Mesendoderm (in vitro differentiated cells): ENCODE data around the gene CPLX3.
A peak's percentile ranks its signal among the peaks of the same experiment; 100 is the strongest.

Source experiments
- DNase-seq: peaks from one replicate; pipeline ENCODE4 v3.0.0; 2013
- H2AK5ac ChIP-seq: 2 replicates; pipeline ENCODE4 v1.6.1; 2013; ENCODE audit warnings: low read length, inconsistent platforms
- H2BK120ac ChIP-seq: 2 replicates; pipeline ENCODE4 v1.6.1; 2013; ENCODE audit warnings: low read depth, mild to moderate bottlenecking, low read length, moderate library complexity, mixed read lengths
- H2BK15ac ChIP-seq: replicated peaks from 2 replicates; pipeline ENCODE4 v1.6.1; 2013; ENCODE audit warnings: low read depth, mild to moderate bottlenecking, moderate library complexity
- H2BK5ac ChIP-seq: 2 replicates; pipeline ENCODE4 v1.6.1; 2013; ENCODE audit warnings: low read length, inconsistent platforms
- H3K18ac ChIP-seq: 2 replicates; pipeline ENCODE4 v1.6.1; 2013; ENCODE audit warnings: mild to moderate bottlenecking, low read length, mixed read lengths
- H3K23ac ChIP-seq: one replicate; pipeline ENCODE4 v1.6.1; 2013; ENCODE audit warnings: low read length
- H3K27ac ChIP-seq: 2 replicates; pipeline ENCODE4 v1.5.1; 2013; ENCODE audit warnings: low read depth, mild to moderate bottlenecking, inconsistent platforms, low read length, moderate library complexity
- H3K27me3 ChIP-seq: 2 replicates; pipeline ENCODE4 v1.6.1; 2013; ENCODE audit warnings: low read length, control low read depth, mild to moderate bottlenecking, inconsistent platforms; ENCODE audit not compliant: insufficient read depth, poor library complexity
- H3K36me3 ChIP-seq: 2 replicates; pipeline ENCODE4 v1.6.1; 2013; ENCODE audit warnings: low read length, inconsistent platforms; ENCODE audit not compliant: control insufficient read depth, insufficient read depth
- H3K4ac ChIP-seq: one replicate; pipeline ENCODE4 v1.6.1; 2013; ENCODE audit warnings: low read depth, mild to moderate bottlenecking, low read length, moderate library complexity
- H3K4me1 ChIP-seq: 2 replicates; pipeline ENCODE4 v1.6.1; 2013; ENCODE audit warnings: low read depth, low read length, inconsistent platforms; ENCODE audit not compliant: control insufficient read depth
- H3K4me2 ChIP-seq: 2 replicates; pipeline ENCODE4 v1.6.1; 2013; ENCODE audit warnings: low read length
- H3K4me3 ChIP-seq: 2 replicates; pipeline ENCODE4 v1.5.1; 2013; ENCODE audit warnings: mild to moderate bottlenecking, low read length
- H3K56ac ChIP-seq: one replicate; pipeline ENCODE4 v1.6.1; 2013; ENCODE audit warnings: low read length
- H3K79me1 ChIP-seq: 2 replicates; pipeline ENCODE4 v1.6.1; 2013; ENCODE audit warnings: low read length, inconsistent platforms
- H3K79me2 ChIP-seq: 2 replicates; pipeline ENCODE4 v1.6.1; 2013; ENCODE audit warnings: mild to moderate bottlenecking, low read length; ENCODE audit not compliant: control insufficient read depth, insufficient read depth
- H3K9ac ChIP-seq: 2 replicates; pipeline ENCODE4 v1.6.1; 2013; ENCODE audit warnings: low read length, inconsistent platforms
- H4K5ac ChIP-seq: one replicate; pipeline ENCODE4 v1.6.1; 2013; ENCODE audit warnings: low read length
- H4K8ac ChIP-seq: one replicate; pipeline ENCODE4 v1.6.1; 2013; ENCODE audit warnings: low read depth, mild to moderate bottlenecking, control low read depth, low read length, moderate library complexity
- WGBS: extraction: QIAGEN DNeasy Blood & Tissue Kit; methylation state at CpG from one replicate; pipeline ENCODE4 v1.1.7; 2013; ENCODE audit warnings: low lambda C conversion rate, missing lambda C conversion rate; ENCODE audit not compliant: insufficient coverage; ENCODE audit errors: extremely low coverage; 5-methylcytosine and 5-hydroxymethylcytosine counted together

Gene CPLX3

GRCh38 chr15:74868059-74868458 is 41.6 kb downstream of the CPLX3 start:
- Histone ChIP-seq H3K9ac (no peak overlapping the region), H3K27ac (no peak overlapping the region), H3K27me3 (no peaks in the 10 kb centered on the region), H3K4ac (no peak overlapping the region), H4K8ac (no peak overlapping the region), H3K36me3 (no peaks in the 10 kb centered on the region), H2BK120ac (no peak overlapping the region), H3K79me1 (peaks cover 11% of the 10 kb centered on the region), H2AK5ac (no peak overlapping the region), H2BK5ac (no peak overlapping the region), H3K23ac (no peak overlapping the region), H3K4me2 (no peak overlapping the region), H3K4me1 (peaks cover 2% of the 10 kb centered on the region), H2BK15ac (no peak overlapping the region), H3K56ac (no peak overlapping the region), H4K5ac (no peak overlapping the region), H3K18ac (no peak overlapping the region), H3K79me2 (peaks cover 25% of the 10 kb centered on the region), H3K4me3 (no peak overlapping the region)
- no CpG with 5 or more reads among the region's 6 CpGs for WGBS
- no peak for DNase-seq

- H3K56ac ChIP-seq, result no peak overlapping the region
- H3K4ac ChIP-seq, result no peak overlapping the region
- H2BK15ac ChIP-seq, result no peak overlapping the region
- H2BK120ac ChIP-seq, result no peak overlapping the region
- peak; percentile 23 for DNase-seq
- H3K36me3 ChIP-seq, result no peaks in the 10 kb centered on the region
- no peak overlapping the region for H3K4me3 ChIP-seq
- no peak overlapping the region for H3K18ac ChIP-seq
- H4K8ac ChIP-seq, result no peak overlapping the region
- no peak overlapping the region for H4K5ac ChIP-seq
- H3K23ac ChIP-seq, result no peak overlapping the region
- peaks cover 2% of the 10 kb centered on the region for H3K4me1 ChIP-seq
- no peak overlapping the region for H3K9ac ChIP-seq
- H2BK5ac ChIP-seq, result no peak overlapping the region
- H3K79me2 ChIP-seq, result peaks cover 25% of the 10 kb centered on the region
- peaks cover 11% of the 10 kb centered on the region for H3K79me1 ChIP-seq
- H2AK5ac ChIP-seq, result no peak overlapping the region
- H3K27ac ChIP-seq, result no peak overlapping the region
- H3K27me3 ChIP-seq, result no peaks in the 10 kb centered on the region
- H3K4me2 ChIP-seq, result no peak overlapping the region
Measured at GRCh38 chr15:74869372-74869725, 42.9 kb downstream of the CPLX3 start.

- no peak overlapping the region for H4K5ac ChIP-seq
- no peak overlapping the region for H2BK15ac ChIP-seq
- H2AK5ac ChIP-seq, result no peak overlapping the region
- H3K79me1 ChIP-seq, result peaks cover 8% of the 10 kb centered on the region
- H3K9ac ChIP-seq, result no peak overlapping the region
- peaks cover 2% of the 10 kb centered on the region for H3K4me1 ChIP-seq
- no peak overlapping the region for H3K18ac ChIP-seq
- DNase-seq, result no peak
- H3K4me3 ChIP-seq, result no peak overlapping the region
- no peak overlapping the region for H3K56ac ChIP-seq
- no CpG with 5 or more reads among the region's 6 CpGs for WGBS
- no peaks in the 10 kb centered on the region for H3K36me3 ChIP-seq
- H3K4ac ChIP-seq, result no peak overlapping the region
- no peak overlapping the region for H3K4me2 ChIP-seq
- peaks cover 25% of the 10 kb centered on the region for H3K79me2 ChIP-seq
- H2BK120ac ChIP-seq, result no peak overlapping the region
- H2BK5ac ChIP-seq, result no peak overlapping the region
- no peak overlapping the region for H3K27ac ChIP-seq
- no peak overlapping the region for H4K8ac ChIP-seq
- H3K27me3 ChIP-seq, result no peaks in the 10 kb centered on the region
- no peak overlapping the region for H3K23ac ChIP-seq
Measured at GRCh38 chr15:74869726-74870407, 43.4 kb downstream of the CPLX3 start.

GRCh38 chr15:74870436-74871215 is 44.2 kb downstream of the CPLX3 start:
- H3K4me3 ChIP-seq, result no peak overlapping the region
- no peak overlapping the region for H3K4me2 ChIP-seq
- peaks cover 8% of the 10 kb centered on the region for H3K79me1 ChIP-seq
- H3K23ac ChIP-seq, result no peak overlapping the region
- no peaks in the 10 kb centered on the region for H3K27me3 ChIP-seq
- no peak overlapping the region for H2BK5ac ChIP-seq
- no peak overlapping the region for H3K4ac ChIP-seq
- H4K5ac ChIP-seq, result no peak overlapping the region
- peak; percentile 86 for DNase-seq
- H3K18ac ChIP-seq, result no peak overlapping the region
- no peak overlapping the region for H2BK15ac ChIP-seq
- H2AK5ac ChIP-seq, result no peak overlapping the region
- H3K56ac ChIP-seq, result no peak overlapping the region
- no peak overlapping the region for H4K8ac ChIP-seq
- H3K36me3 ChIP-seq, result no peaks in the 10 kb centered on the region
- H3K27ac ChIP-seq, result no peak overlapping the region
- H2BK120ac ChIP-seq, result no peak overlapping the region
- no CpG with 5 or more reads among the region's 6 CpGs for WGBS
- peaks cover 25% of the 10 kb centered on the region for H3K79me2 ChIP-seq
- peaks cover 2% of the 10 kb centered on the region for H3K4me1 ChIP-seq
- no peak overlapping the region for H3K9ac ChIP-seq

- Histone ChIP-seq H2BK5ac (no peak overlapping the region), H2BK120ac (no peak overlapping the region)
Measured at GRCh38 chr15:74872702-74873035, 46.2 kb downstream of the CPLX3 start.

More at GRCh38 chr15:74872702-74873035, 46.2 kb downstream of the CPLX3 start:
- H3K27ac ChIP-seq, result no peak overlapping the region
- H2AK5ac ChIP-seq, result no peak overlapping the region
- no peaks in the 10 kb centered on the region for H3K36me3 ChIP-seq
- H3K4ac ChIP-seq, result no peak overlapping the region
- H3K79me2 ChIP-seq, result peaks cover 20% of the 10 kb centered on the region
- H3K9ac ChIP-seq, result peak overlapping the region; percentile 37
- DNase-seq, result no peak
- no peak overlapping the region for H3K18ac ChIP-seq
- no peak overlapping the region for H2BK15ac ChIP-seq
- H3K4me1 ChIP-seq, result peaks cover 2% of the 10 kb centered on the region
- peaks cover 6% of the 10 kb centered on the region for H3K79me1 ChIP-seq
- no peak overlapping the region for H3K23ac ChIP-seq
- peak overlapping the region; percentile 42 for H3K4me2 ChIP-seq
- H4K5ac ChIP-seq, result no peak overlapping the region
- WGBS, result no CpG with 5 or more reads among the region's 11 CpGs
- H4K8ac ChIP-seq, result no peak overlapping the region
- peak overlapping the region; percentile 90 for H3K56ac ChIP-seq
- no peaks in the 10 kb centered on the region for H3K27me3 ChIP-seq
- peak overlapping the region; percentile 79 for H3K4me3 ChIP-seq
